ENCODE results near the gene ADAMTS20. TPM values are rescaled to one million over a fixed set of nuclear protein-coding genes. Genes with fewer than 3 reads are reported as not detected.

The ADAMTS20 gene
- total RNA-seq, 2 donors from 2014 or later, result not detected

- intact Hi-C loops (cut with DNase I), result no loop called here
- DNase-seq, result no peak
- TF ChIP-seq, protein P1, sequence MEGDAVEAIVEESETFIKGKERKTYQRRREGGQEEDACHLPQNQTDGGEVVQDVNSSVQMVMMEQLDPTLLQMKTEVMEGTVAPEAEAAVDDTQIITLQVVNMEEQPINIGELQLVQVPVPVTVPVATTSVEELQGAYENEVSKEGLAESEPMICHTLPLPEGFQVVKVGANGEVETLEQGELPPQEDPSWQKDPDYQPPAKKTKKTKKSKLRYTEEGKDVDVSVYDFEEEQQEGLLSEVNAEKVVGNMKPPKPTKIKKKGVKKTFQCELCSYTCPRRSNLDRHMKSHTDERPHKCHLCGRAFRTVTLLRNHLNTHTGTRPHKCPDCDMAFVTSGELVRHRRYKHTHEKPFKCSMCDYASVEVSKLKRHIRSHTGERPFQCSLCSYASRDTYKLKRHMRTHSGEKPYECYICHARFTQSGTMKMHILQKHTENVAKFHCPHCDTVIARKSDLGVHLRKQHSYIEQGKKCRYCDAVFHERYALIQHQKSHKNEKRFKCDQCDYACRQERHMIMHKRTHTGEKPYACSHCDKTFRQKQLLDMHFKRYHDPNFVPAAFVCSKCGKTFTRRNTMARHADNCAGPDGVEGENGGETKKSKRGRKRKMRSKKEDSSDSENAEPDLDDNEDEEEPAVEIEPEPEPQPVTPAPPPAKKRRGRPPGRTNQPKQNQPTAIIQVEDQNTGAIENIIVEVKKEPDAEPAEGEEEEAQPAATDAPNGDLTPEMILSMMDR (IDR thresholded peaks at IDR 0.05), result no peak
- no peaks in the 10 kb centered on the region for H3K9me3 ChIP-seq
- no peaks in the 10 kb centered on the region for H3K27me3 ChIP-seq
- no peak overlapping the region for H3K27ac ChIP-seq
- H3K36me3 ChIP-seq, result no peaks in the 10 kb centered on the region
- H3K4me1 ChIP-seq, result no peaks in the 10 kb centered on the region
- no peak overlapping the region for H3K4me3 ChIP-seq
- H3K9ac ChIP-seq (ENCODE audit: low read depth in 2 of 2, low read length in 2 of 2), result no peak overlapping the region
Measured at GRCh38 chr12:43329375-43329774, 222.6 kb downstream of the ADAMTS20 start.

DNA sequence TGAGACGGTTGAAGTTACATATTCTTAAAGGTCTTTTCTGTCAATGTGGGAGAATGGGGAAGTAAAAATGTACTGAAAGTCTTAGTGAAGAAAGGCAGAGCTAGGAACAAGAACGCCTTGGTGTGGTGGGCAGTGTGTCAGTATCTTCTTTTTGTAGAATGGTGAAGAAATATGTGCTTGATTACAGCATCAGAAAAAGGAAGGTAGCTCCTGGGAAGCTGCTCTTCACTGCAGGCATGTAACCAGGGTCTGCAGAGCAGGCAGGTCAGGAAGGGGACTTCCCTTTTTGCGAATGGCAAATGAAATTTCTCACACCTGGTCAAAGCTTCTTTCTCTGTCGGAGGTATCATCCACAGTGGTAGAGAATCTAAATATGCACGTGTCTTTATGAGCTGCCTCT is 226.2 kb downstream of the ADAMTS20 start:
- Histone ChIP-seq H3K4me3 (no peak overlapping the region), H3K9me3 (no peaks in the 10 kb centered on the region), H3K4me1 (no peaks in the 10 kb centered on the region), H3K27ac (no peak overlapping the region), H3K9ac (ENCODE audit: low read depth in 2 of 2, low read length in 2 of 2) (no peak overlapping the region), H3K36me3 (no peaks in the 10 kb centered on the region), H3K27me3 (no peaks in the 10 kb centered on the region)
- TF ChIP-seq, protein P1 (IDR thresholded peaks at IDR 0.05), result no peak
- no peak for DNase-seq
- intact Hi-C loops (cut with DNase I), result no loop called here

GRCh38 chr12:43320281-43320680 is 231.7 kb downstream of the ADAMTS20 start:
- no peaks in the 10 kb centered on the region for H3K9me3 ChIP-seq
- H3K9ac ChIP-seq (ENCODE audit: low read depth in 2 of 2, low read length in 2 of 2), result no peak overlapping the region
- no peaks in the 10 kb centered on the region for H3K27me3 ChIP-seq
- H3K36me3 ChIP-seq, result no peaks in the 10 kb centered on the region
- H3K4me3 ChIP-seq, result no peak overlapping the region
- no peaks in the 10 kb centered on the region for H3K4me1 ChIP-seq
- TF ChIP-seq, protein P1 (IDR thresholded peaks at IDR 0.05), result no peak
- DNase-seq, result no peak
- no peak overlapping the region for H3K27ac ChIP-seq
- intact Hi-C loops (cut with DNase I), result no loop called here

GRCh38 chr12:43318021-43318420 is 234.0 kb downstream of the ADAMTS20 start:
- intact Hi-C loops (cut with DNase I), result no loop called here
- TF ChIP-seq, protein P1 (IDR thresholded peaks at IDR 0.05), result no peak
- no peaks in the 10 kb centered on the region for H3K27me3 ChIP-seq

GRCh38 chr12:43317156-43317555 is 234.8 kb downstream of the ADAMTS20 start:
- intact Hi-C loops (cut with DNase I), result no loop called here
- DNase-seq, result no peak
- TF ChIP-seq, protein P1 (IDR thresholded peaks at IDR 0.05), result no peak
- H3K27me3 ChIP-seq, result no peaks in the 10 kb centered on the region
- H3K9me3 ChIP-seq, result no peaks in the 10 kb centered on the region
- H3K27ac ChIP-seq, result no peak overlapping the region
- no peak overlapping the region for H3K9ac ChIP-seq (ENCODE audit: low read depth in 2 of 2, low read length in 2 of 2)
- no peaks in the 10 kb centered on the region for H3K36me3 ChIP-seq
- no peaks in the 10 kb centered on the region for H3K4me1 ChIP-seq
- no peak overlapping the region for H3K4me3 ChIP-seq

More at GRCh38 chr12:43318021-43318420, 234.0 kb downstream of the ADAMTS20 start:
- Histone ChIP-seq H3K4me1 (no peaks in the 10 kb centered on the region), H3K9ac (ENCODE audit: low read depth in 2 of 2, low read length in 2 of 2) (no peak overlapping the region), H3K36me3 (no peaks in the 10 kb centered on the region), H3K4me3 (no peak overlapping the region), H3K27ac (no peak overlapping the region), H3K9me3 (no peaks in the 10 kb centered on the region)
- no peak for DNase-seq

- Histone ChIP-seq H3K36me3 (no peaks in the 10 kb centered on the region), H3K4me3 (no peak overlapping the region), H3K9me3 (no peaks in the 10 kb centered on the region), H3K9ac (ENCODE audit: low read depth in 2 of 2, low read length in 2 of 2) (no peak overlapping the region), H3K4me1 (no peaks in the 10 kb centered on the region), H3K27me3 (no peaks in the 10 kb centered on the region), H3K27ac (no peak overlapping the region)
- TF ChIP-seq, protein P1 (IDR thresholded peaks at IDR 0.05), result no peak
- intact Hi-C loops (cut with DNase I), result no loop called here
- no peak for DNase-seq
Measured at GRCh38 chr12:43316520-43316919, 235.5 kb downstream of the ADAMTS20 start.
